KMS-11 (cell line): ENCODE data around the gene NIM1K.

Source experiments
- H2AFZ ChIP-seq: fragments of 200-600 bp; sonication (generic); 2 replicates; pipeline ENCODE4 v1.6.1; 2016; ENCODE audit warnings: antibody characterized with exemption, mixed run types, low read depth
- H3K27ac ChIP-seq: fragments of 200-600 bp; sonication (generic); 2 replicates; pipeline ENCODE4 v1.6.1; 2016; ENCODE audit warnings: mild to moderate bottlenecking, mixed run types
- H3K27me3 ChIP-seq: fragments of 200-600 bp; sonication (generic); 2 replicates; pipeline ENCODE4 v1.6.1; 2017; ENCODE audit warnings: mild to moderate bottlenecking, low read depth, mixed run types, moderate library complexity; ENCODE audit not compliant: insufficient read depth
- H3K36me3 ChIP-seq: fragments of 200-600 bp; sonication (generic); 2 replicates; pipeline ENCODE4 v1.6.1; 2017; ENCODE audit warnings: mild to moderate bottlenecking, mixed run types; ENCODE audit not compliant: insufficient read depth
- H3K4me1 ChIP-seq: fragments of 200-600 bp; sonication (generic); 2 replicates; pipeline ENCODE4 v1.6.1; 2016; ENCODE audit warnings: mild to moderate bottlenecking, low read depth, mixed run types; ENCODE audit not compliant: poor library complexity, severe bottlenecking
- H3K4me2 ChIP-seq: fragments of 200-600 bp; sonication (generic); 2 replicates; pipeline ENCODE4 v1.7.0; 2016; ENCODE audit warnings: mild to moderate bottlenecking, mixed run types
- H3K4me3 ChIP-seq: fragments of 200-600 bp; sonication (generic); IDR thresholded peaks from 2 replicates; pipeline ENCODE4 v1.6.1; 2017; ENCODE audit warnings: low read depth, low read length, mixed read lengths; ENCODE audit not compliant: insufficient read depth
- H3K79me2 ChIP-seq: fragments of 200-600 bp; sonication (generic); 2 replicates; pipeline ENCODE4 v1.6.1; 2016; ENCODE audit warnings: low read depth, mixed run types; ENCODE audit not compliant: insufficient read depth
- H3K9ac ChIP-seq: fragments of 200-600 bp; sonication (generic); 2 replicates; pipeline ENCODE4 v1.6.1; 2016; ENCODE audit warnings: mild to moderate bottlenecking, mixed run types
- H4K20me1 ChIP-seq: fragments of 200-600 bp; sonication (generic); 2 replicates; pipeline ENCODE4 v1.6.1; 2016; ENCODE audit warnings: mild to moderate bottlenecking, mixed run types; ENCODE audit not compliant: insufficient read depth
- TF ChIP-seq, protein P1 (sequence below): fragments of 200-600 bp; sonication (generic); conservative IDR thresholded peaks from 2 replicates; pipeline ENCODE4 v1.6.1; 2017; ENCODE audit warnings: low read depth, mild to moderate bottlenecking, antibody characterized with exemption, low read length, moderate library complexity, mixed read lengths

The NIM1K gene

DNA sequence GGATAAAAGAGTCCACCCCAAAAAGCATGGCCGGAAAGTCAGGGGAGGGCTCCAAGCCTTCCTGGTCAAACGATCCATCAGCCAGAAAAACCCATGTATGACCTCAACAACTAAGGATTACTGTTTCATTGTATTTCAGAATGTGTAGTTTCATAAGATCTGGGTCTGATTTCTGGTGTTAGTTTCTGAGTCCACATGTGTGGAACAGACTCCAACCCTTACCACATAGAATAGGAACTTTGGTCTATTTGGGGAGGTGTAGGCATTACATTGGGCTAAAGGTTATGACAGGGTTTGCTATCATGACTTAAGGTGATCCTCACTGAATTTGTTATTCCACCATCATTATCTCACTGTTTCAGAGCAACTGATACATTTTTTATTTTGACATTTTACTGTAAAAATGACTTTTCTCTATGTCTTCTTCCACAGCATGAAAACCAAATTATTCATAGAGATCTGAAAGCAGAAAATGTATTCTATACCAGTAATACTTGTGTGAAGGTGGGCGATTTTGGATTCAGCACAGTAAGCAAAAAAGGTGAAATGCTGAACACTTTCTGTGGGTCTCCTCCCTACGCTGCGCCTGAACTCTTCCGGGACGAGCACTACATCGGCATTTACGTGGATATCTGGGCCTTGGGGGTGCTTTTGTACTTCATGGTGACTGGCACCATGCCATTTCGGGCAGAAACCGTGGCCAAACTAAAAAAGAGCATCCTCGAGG lies 87.7 kb downstream of the NIM1K start:
- H3K9ac ChIP-seq, result no peak overlapping the region
- no peak overlapping the region for H3K4me2 ChIP-seq
- no peaks in the 10 kb centered on the region for H3K4me1 ChIP-seq
- H3K27ac ChIP-seq, result no peak overlapping the region
- H2AFZ ChIP-seq, result no peak overlapping the region
- H3K4me3 ChIP-seq, result no peak overlapping the region
- no peaks in the 10 kb centered on the region for H3K27me3 ChIP-seq
- H3K36me3 ChIP-seq, result no peaks in the 10 kb centered on the region
- no peaks in the 10 kb centered on the region for H3K79me2 ChIP-seq
- TF ChIP-seq, protein P1, sequence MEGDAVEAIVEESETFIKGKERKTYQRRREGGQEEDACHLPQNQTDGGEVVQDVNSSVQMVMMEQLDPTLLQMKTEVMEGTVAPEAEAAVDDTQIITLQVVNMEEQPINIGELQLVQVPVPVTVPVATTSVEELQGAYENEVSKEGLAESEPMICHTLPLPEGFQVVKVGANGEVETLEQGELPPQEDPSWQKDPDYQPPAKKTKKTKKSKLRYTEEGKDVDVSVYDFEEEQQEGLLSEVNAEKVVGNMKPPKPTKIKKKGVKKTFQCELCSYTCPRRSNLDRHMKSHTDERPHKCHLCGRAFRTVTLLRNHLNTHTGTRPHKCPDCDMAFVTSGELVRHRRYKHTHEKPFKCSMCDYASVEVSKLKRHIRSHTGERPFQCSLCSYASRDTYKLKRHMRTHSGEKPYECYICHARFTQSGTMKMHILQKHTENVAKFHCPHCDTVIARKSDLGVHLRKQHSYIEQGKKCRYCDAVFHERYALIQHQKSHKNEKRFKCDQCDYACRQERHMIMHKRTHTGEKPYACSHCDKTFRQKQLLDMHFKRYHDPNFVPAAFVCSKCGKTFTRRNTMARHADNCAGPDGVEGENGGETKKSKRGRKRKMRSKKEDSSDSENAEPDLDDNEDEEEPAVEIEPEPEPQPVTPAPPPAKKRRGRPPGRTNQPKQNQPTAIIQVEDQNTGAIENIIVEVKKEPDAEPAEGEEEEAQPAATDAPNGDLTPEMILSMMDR, result no peak
- H4K20me1 ChIP-seq, result no peaks in the 10 kb centered on the region

DNA sequence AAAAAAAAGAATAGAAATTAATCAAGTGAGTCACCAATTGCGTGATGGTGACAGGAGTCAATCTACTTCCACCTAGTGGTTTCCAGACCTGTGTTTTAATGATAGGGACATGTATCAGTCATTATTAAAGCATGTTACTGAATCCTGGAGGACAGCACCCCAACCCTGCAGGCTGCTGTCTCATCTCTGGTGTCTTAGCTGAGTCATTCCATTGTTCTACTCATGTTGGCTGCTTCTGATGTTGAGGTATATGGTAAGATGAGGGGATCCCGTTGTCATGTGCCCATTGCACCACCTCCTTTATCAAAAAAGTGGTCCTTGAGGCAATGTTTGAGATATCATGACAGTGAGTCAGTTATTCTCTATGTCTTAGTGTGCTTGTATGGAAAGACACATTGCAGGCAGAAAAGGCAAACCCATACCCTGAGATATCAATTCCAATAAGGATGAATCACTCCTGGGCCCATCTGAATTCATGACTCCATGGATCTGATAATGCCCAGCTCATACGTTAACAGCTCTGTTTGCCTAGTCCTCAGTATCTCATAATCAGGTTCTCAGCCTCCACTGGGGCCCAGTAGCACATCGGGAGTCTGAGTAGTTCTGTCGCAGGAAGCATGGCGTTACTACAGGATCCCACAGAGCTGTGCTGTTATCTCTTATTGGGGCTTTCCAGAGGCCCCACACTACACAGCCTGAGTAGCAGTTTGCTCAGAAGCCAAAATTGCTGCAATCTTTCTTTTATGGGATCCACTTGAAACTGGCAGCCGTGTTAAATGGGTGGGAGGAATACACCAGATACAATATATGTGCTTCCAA lies 90.0 kb downstream of the NIM1K start:
- TF ChIP-seq, protein P1, result no peak
- Histone ChIP-seq H3K36me3 (no peaks in the 10 kb centered on the region), H3K79me2 (no peaks in the 10 kb centered on the region), H3K4me2 (no peak overlapping the region), H3K9ac (no peak overlapping the region), H2AFZ (no peak overlapping the region), H3K27ac (no peak overlapping the region), H3K4me3 (no peak overlapping the region), H4K20me1 (no peaks in the 10 kb centered on the region), H3K4me1 (no peaks in the 10 kb centered on the region), H3K27me3 (no peaks in the 10 kb centered on the region)

DNA sequence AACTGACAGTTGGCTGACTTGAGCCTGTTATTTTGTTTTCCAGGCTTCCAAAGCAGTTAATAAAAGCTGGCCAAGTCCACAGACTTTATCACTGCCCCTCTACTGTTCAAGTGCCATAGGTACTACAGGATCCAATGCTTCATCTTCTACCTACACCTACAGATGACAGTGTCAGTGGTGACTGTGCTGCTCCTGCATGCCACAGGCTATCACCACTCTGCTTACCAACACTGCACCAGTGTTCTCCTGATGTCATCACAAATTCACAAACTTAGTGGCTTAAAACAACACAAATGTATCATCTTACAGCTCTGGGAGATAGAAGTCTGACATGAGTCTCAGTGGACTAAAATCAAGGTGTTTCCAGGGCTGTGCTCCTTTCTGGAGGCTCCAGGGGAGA lies 94.6 kb downstream of the NIM1K start:
- no peaks in the 10 kb centered on the region for H4K20me1 ChIP-seq
- 0 out of 2 replicates have a peak, but pooled peaks cover 2% of the 10 kb centered on the region for H3K36me3 ChIP-seq
- no peak overlapping the region for H3K9ac ChIP-seq
- no peak overlapping the region for H3K4me3 ChIP-seq
- TF ChIP-seq, protein P1, result no peak
- H3K4me1 ChIP-seq, result peaks cover 3% of the 10 kb centered on the region
- no peaks in the 10 kb centered on the region for H3K79me2 ChIP-seq
- no peak overlapping the region for H3K27ac ChIP-seq
- no peaks in the 10 kb centered on the region for H3K27me3 ChIP-seq
- no peak overlapping the region for H2AFZ ChIP-seq
- no peak overlapping the region for H3K4me2 ChIP-seq

DNA sequence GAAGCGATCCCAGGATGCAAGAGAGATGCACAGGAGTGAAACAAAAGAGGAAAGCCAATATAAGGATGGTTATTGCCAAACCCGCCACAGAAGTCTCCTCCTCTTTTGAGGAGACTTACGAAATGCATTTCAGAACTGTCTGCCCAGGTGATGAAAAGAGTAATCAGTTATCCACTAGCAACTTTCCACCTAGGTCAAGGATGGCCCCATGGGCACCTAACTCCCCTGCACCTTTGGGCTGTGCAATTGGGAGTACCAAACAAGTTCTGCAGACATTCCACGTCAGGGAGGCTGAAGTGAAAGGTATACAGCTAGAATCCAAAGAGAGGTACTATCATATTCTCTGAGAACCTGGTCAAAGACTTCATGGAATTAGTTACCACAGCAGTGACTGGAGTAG lies 95.5 kb downstream of the NIM1K start:
- Histone ChIP-seq H3K4me3 (no peak overlapping the region), H3K4me2 (no peak overlapping the region), H2AFZ (no peak overlapping the region), H3K27ac (no peak overlapping the region), H3K4me1 (peaks cover 3% of the 10 kb centered on the region), H3K9ac (no peak overlapping the region), H4K20me1 (no peaks in the 10 kb centered on the region), H3K36me3 (peaks cover 3% of the 10 kb centered on the region; the same call in 1 of the 2 replicates), H3K79me2 (no peaks in the 10 kb centered on the region), H3K27me3 (no peaks in the 10 kb centered on the region)
- TF ChIP-seq, protein P1, result no peak
